GM23248 (cell line): Measurements from ENCODE around the gene NPTX1.

Experiments used
- EZH2 ChIP-seq: fragments of 200-600 bp; sonication (generic); IDR thresholded peaks from 2 replicates; pipeline ENCODE4 v1.6.1; 2018; ENCODE audit warnings: antibody characterized with exemption, mild to moderate bottlenecking; ENCODE audit not compliant: insufficient read depth, poor library complexity, severe bottlenecking
- EZH2phosphoT487 ChIP-seq: fragments of 200-600 bp; sonication (generic); IDR thresholded peaks from 2 replicates; pipeline ENCODE4 v1.6.1; 2018; ENCODE audit warnings: antibody characterized with exemption, moderate library complexity, mild to moderate bottlenecking, low read depth; ENCODE audit not compliant: insufficient read depth

- TF ChIP-seq EZH2 (no peak), EZH2phosphoT487 (no peak)
These were observed 41.2 kb upstream of the NPTX1 start for GRCh38 chr17:80517641-80518040.
